Fibroblast of skin of scalp (primary cell): ENCODE results near the gene PDE4D.

Experiments used
- DNase-seq: peaks from one replicate; pipeline ENCODE4 v3.0.0-alpha.2; 2013

PDE4D gene

GRCh38 chr5:59097116-59097515 is 796.4 kb downstream of the PDE4D start:
- DNase-seq: peak; percentile 42

- DNase-seq: no peak
Observed at GRCh38 chr5:59095480-59095879, 798.0 kb downstream of the PDE4D start.

- DNase-seq: no peak
Observed at GRCh38 chr5:59094864-59095263, 798.7 kb downstream of the PDE4D start.

GRCh38 chr5:59093329-59093728 is 800.2 kb downstream of the PDE4D start:
- DNase-seq: no peak

GRCh38 chr5:59092758-59093157 is 800.8 kb downstream of the PDE4D start:
- DNase-seq: no peak

GRCh38 chr5:59091965-59092364 is 801.6 kb downstream of the PDE4D start:
- DNase-seq: no peak

- no peak for DNase-seq
Observed at GRCh38 chr5:59090323-59090722, 803.2 kb downstream of the PDE4D start.

- no peak for DNase-seq
Observed at GRCh38 chr5:59089767-59090166, 803.8 kb downstream of the PDE4D start.

GRCh38 chr5:59088546-59088945 is 805.0 kb downstream of the PDE4D start:
- no peak for DNase-seq

GRCh38 chr5:59086024-59086423 is 807.5 kb downstream of the PDE4D start:
- DNase-seq: no peak

- no peak for DNase-seq
Observed at GRCh38 chr5:59081693-59082092, 811.8 kb downstream of the PDE4D start.

GRCh38 chr5:59079622-59080620 is 813.6 kb downstream of the PDE4D start:
- DNase-seq: peak; percentile 90

- DNase-seq: no peak
Observed at GRCh38 chr5:59071755-59072549, 821.6 kb downstream of the PDE4D start.

GRCh38 chr5:59069438-59070079 is 824.0 kb downstream of the PDE4D start:
- peak; percentile 92 for DNase-seq

- peak; percentile 73 for DNase-seq
Observed at GRCh38 chr5:59067956-59068656, 825.4 kb downstream of the PDE4D start.

GRCh38 chr5:59066367-59067163 is 827.0 kb downstream of the PDE4D start:
- peak; percentile 77 for DNase-seq

GRCh38 chr5:59065554-59065953 is 828.0 kb downstream of the PDE4D start:
- peak; percentile 67 for DNase-seq

GRCh38 chr5:59064293-59064692 is 829.2 kb downstream of the PDE4D start:
- DNase-seq: no peak

GRCh38 chr5:59062986-59063683 is 830.4 kb downstream of the PDE4D start:
- DNase-seq: peak; percentile 29

GRCh38 chr5:59061377-59061776 is 832.1 kb downstream of the PDE4D start:
- no peak for DNase-seq
